Right cardiac atrium (tissue), 5 donors: ENCODE results near the gene SGPP1. TPM values are rescaled to one million over a fixed set of nuclear protein-coding genes. Genes with fewer than 3 reads are reported as not detected.

Source experiments
- polyA plus RNA-seq: library from polyadenylated mRNA; stranded (reverse); fragments of 200-250 nt; gene quantifications from one replicate; pipeline ENCODE4 v1.2.3, GENCODE V29; 2013
- total RNA-seq, 4 donors: library from RNA; stranded (reverse); fragmentation: NEBNext Ultra II Directional; extraction: Animal tissue kit (Norgen Biotek cat#: 25700); gene quantifications; one replicate each; pipeline ENCODE4 v1.2.1, GENCODE V29; 2021
- donor health status: healthy with polysubstance abuse.
- donor health status: DM: no; HTN: yes; CAD: no.
- donor health status: DM: no; HTN: no; CAD: no.
- donor health status: DM: no; HTN: yes; CAD: no; lungs with severe emphysema.
- donor health status: DM: yes; HTN: yes; CAD: no.

SGPP1 gene
- total and polyA plus RNA-seq, 5 donors: 5.4 to 9.1 (median 7.7) TPM

Other genes starting within 250 kb of the SGPP1 start
- gene PPP2R5E, start 184.7 kb downstream of the SGPP1 start, total RNA-seq: 10 to 100 TPM; 35.7 to 38.4 (median 36.6) TPM
- gene PPP2R5E, start 184.7 kb downstream of the SGPP1 start, polyA plus RNA-seq: 10.3 TPM
- gene WDR89, start 86.2 kb downstream of the SGPP1 start, total RNA-seq: 1 to 10 TPM; 6.6 to 8.8 (median 7.8) TPM
- 3.2 TPM for gene WDR89, start 86.2 kb downstream of the SGPP1 start, polyA plus RNA-seq
- gene SYNE2, start 124.9 kb upstream of the SGPP1 start, total RNA-seq: 100 to 1,000 TPM in 3 of 4 donors, 10 to 100 TPM in 1; 83.7 to 229 (median 157) TPM
- gene SYNE2, start 124.9 kb upstream of the SGPP1 start, polyA plus RNA-seq: 189 TPM